HG03108 (cell line): ENCODE measurements around the gene ACSM3.
"Not testable (repeated sequence)": the region's sequence is repeated elsewhere in the genome, so short reads cannot be mapped to it uniquely, and the experiment has no call there.

Experiments used
- ATAC-seq: cut with Tn5 transposase; IDR thresholded peaks from one replicate; pipeline ENCODE4 v1.9.1; 2021; ENCODE audit warnings: moderate library complexity; ENCODE audit not compliant: unreplicated experiment

ACSM3 gene

GRCh38 chr16:20755799-20756198, 8.0 kb upstream of the ACSM3 start:
- ATAC-seq: not testable (repeated sequence)

- ATAC-seq: no peak
Observed at GRCh38 chr16:20760346-20760745, 3.5 kb upstream of the ACSM3 start.

GRCh38 chr16:20761175-20761574, 2.6 kb upstream of the ACSM3 start:
- no peak for ATAC-seq

- no peak for ATAC-seq
Observed at GRCh38 chr16:20762404-20763123, 1.2 kb upstream of the ACSM3 start.

GRCh38 chr16:20764448-20764847, 634 bp downstream of the ACSM3 start:
- not testable (repeated sequence) for ATAC-seq

- ATAC-seq: no peak
Observed at GRCh38 chr16:20765732-20766131, 1.9 kb downstream of the ACSM3 start.

GRCh38 chr16:20766294-20766693, 2.5 kb downstream of the ACSM3 start:
- no peak for ATAC-seq

GRCh38 chr16:20767577-20767976, 3.8 kb downstream of the ACSM3 start:
- ATAC-seq: no peak

GRCh38 chr16:20768121-20768520, 4.3 kb downstream of the ACSM3 start:
- no peak for ATAC-seq

- ATAC-seq: no peak
Observed at GRCh38 chr16:20768818-20769217, 5.0 kb downstream of the ACSM3 start.

- no peak for ATAC-seq
Observed at GRCh38 chr16:20773679-20774078, 9.9 kb downstream of the ACSM3 start.

- ATAC-seq: no peak
Observed at GRCh38 chr16:20774703-20775362, 11.0 kb downstream of the ACSM3 start.

GRCh38 chr16:20781697-20782096, 17.9 kb downstream of the ACSM3 start:
- ATAC-seq: no peak

GRCh38 chr16:20782470-20782869, 18.7 kb downstream of the ACSM3 start:
- no peak for ATAC-seq

GRCh38 chr16:20784204-20784603, 20.4 kb downstream of the ACSM3 start:
- ATAC-seq: no peak

- ATAC-seq: no peak
Observed at GRCh38 chr16:20789130-20789529, 25.3 kb downstream of the ACSM3 start.

GRCh38 chr16:20791923-20792612, 28.3 kb downstream of the ACSM3 start:
- ATAC-seq: no peak

- no peak for ATAC-seq
Observed at GRCh38 chr16:20798364-20798763, 34.5 kb downstream of the ACSM3 start.

GRCh38 chr16:20799599-20799998, 35.8 kb downstream of the ACSM3 start:
- no peak for ATAC-seq

- no peak for ATAC-seq
Observed at GRCh38 chr16:20801278-20801677, 37.5 kb downstream of the ACSM3 start.

- ATAC-seq: no peak
Observed at GRCh38 chr16:20803192-20803560, 39.4 kb downstream of the ACSM3 start.

GRCh38 chr16:20803561-20804214, 39.9 kb downstream of the ACSM3 start:
- ATAC-seq: no peak
